Left kidney (tissue), 2 donors: ENCODE data around the gene AIPL1. TPM values are rescaled to one million over a fixed set of nuclear protein-coding genes. Genes with fewer than 3 reads are reported as not detected.

ENCODE experiments used
- DNase-seq: peaks from one replicate; pipeline ENCODE4 v3.0.0-alpha.2; 2013
- polyA plus RNA-seq: library from polyadenylated mRNA; unstranded; fragments of 120-200 nt; gene quantifications from one replicate; pipeline ENCODE4 v1.2.1, GENCODE V29; 2013; ENCODE audit not compliant: insufficient read length

Gene AIPL1
- polyA plus RNA-seq, 1 donor: 0.07 TPM

GRCh38 chr17:6374761-6375312, 60.1 kb downstream of the AIPL1 start:
- peak; percentile 60 for DNase-seq

DNA sequence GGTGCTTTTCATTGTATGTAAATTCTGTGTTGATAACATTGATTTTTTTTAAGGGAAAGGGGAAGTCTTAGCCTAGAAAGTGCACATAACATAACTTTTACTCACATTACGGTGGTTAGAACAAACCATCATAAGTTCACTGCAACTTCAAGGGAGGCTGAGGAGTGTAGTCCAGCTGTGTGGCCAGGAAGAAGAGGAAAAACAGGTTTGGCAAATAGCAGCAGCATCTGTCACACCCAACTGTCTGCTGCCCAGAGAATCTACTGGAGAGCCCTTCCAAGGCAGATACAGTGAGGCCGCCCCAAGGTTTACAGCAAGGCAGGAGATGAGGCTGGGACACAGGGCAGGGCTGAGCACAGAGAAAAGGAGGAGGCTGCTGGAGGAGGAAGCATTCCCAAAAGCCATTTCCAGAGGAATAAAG, 60.6 kb downstream of the AIPL1 start:
- no peak for DNase-seq

Other genes with a start within 250 kb of the AIPL1 start
- 43.5 TPM for gene PIMREG, start 9.3 kb upstream of the AIPL1 start, polyA plus RNA-seq
- gene PITPNM3, start 121.4 kb upstream of the AIPL1 start, polyA plus RNA-seq: 8.0 TPM
- gene KIAA0753, start 205.6 kb upstream of the AIPL1 start, polyA plus RNA-seq: 43.7 TPM
- gene TXNDC17, start 205.9 kb upstream of the AIPL1 start, polyA plus RNA-seq: 78.2 TPM
- gene MED31, start 216.5 kb upstream of the AIPL1 start, polyA plus RNA-seq: 24.8 TPM
- 8.7 TPM for gene C17orf100, start 216.6 kb upstream of the AIPL1 start, polyA plus RNA-seq